Lower leg skin (tissue), 4 donors: Measurements from ENCODE around the gene ART3. TPM values are rescaled to one million over a fixed set of nuclear protein-coding genes. Genes with fewer than 3 reads are reported as not detected.

ENCODE experiments used
- DNase-seq, 2 donors: peaks; one replicate each; pipeline ENCODE4 v3.0.0-alpha.2; 2019; ENCODE audit warnings: low spot score in 2 of 2
- H3K4me3 ChIP-seq: fragments of 200-600 bp; sonication (generic); 2 replicates; pipeline ENCODE4 v1.5.1; 2017; ENCODE audit warnings: mild to moderate bottlenecking, low read depth; ENCODE audit not compliant: poor library complexity, severe bottlenecking
- CTCF ChIP-seq, 3 donors: fragments of 450-650 bp; IDR thresholded peaks; one replicate each; pipeline ENCODE4 v1.5.1; 2016; ENCODE audit warnings: antibody characterized with exemption in 3 of 3, mild to moderate bottlenecking in 3 of 3, moderate library complexity in 2 of 3
- POLR2A ChIP-seq, 2 donors: fragments of 450-650 bp; IDR thresholded peaks; one replicate each; pipeline ENCODE4 v1.6.1; 2016 to 2017; ENCODE audit warnings: antibody characterized with exemption in 2 of 2, mild to moderate bottlenecking in 1 of 2, moderate library complexity in 1 of 2
- WGBS, 2 donors: methylation state at CpG; one replicate each; pipeline ENCODE4 v1.1.5; 2018; 5-methylcytosine and 5-hydroxymethylcytosine counted together
- intact Hi-C: fragments of 100-400 bp; cut with DNase I; formaldehyde crosslinking; loops from one replicate; pipeline ENCODE4 v1.15.0; 2023; ENCODE audit warnings: low total_unique reads
- total RNA-seq, 4 donors: library from RNA; depleted of rRNA; stranded (reverse); fragments of >200 nt; gene quantifications; one replicate each; pipeline ENCODE4 v1.1.0, GENCODE V29; 2016

ART3 gene
- total RNA-seq = 1 to 10 TPM in 1 of 4 donors, under 1 TPM in 2, not detected in 1; 0.34 to 1.3 (median 0.81) TPM

- 43 to 55% methylated on average over 1 of the region's 1 CpG for WGBS, 2 donors
- intact Hi-C loops = no loop called here
- no peak for TF ChIP-seq POLR2A (IDR thresholded peaks at IDR 0.05)
- no peak for TF ChIP-seq CTCF (IDR thresholded peaks at IDR 0.05)
- no peak for DNase-seq
- no peak within 1 kb of the TSS for H3K4me3 ChIP-seq
These were observed at the start of gene ART3 for GRCh38 chr4:76074468-76074867. ART3 (plus strand) TSS chr4:76074709; CDS start chr4:76075890, 1,181 bp downstream.

- 10 to 14% methylated on average over 6 of the region's 6 CpGs for WGBS, 2 donors
- intact Hi-C loops = no loop called here
These were observed 46.2 kb upstream of the ART3 start for GRCh38 chr4:76028350-76028765.

GRCh38 chr4:76029300-76029699, 45.2 kb upstream of the ART3 start:
- DNase-seq = no peak
- intact Hi-C loops = no loop called here
- 67 to 69% methylated on average over 2 of the region's 2 CpGs for WGBS, 2 donors
- H3K4me3 ChIP-seq = no peak overlapping the region
- no peak for TF ChIP-seq CTCF (IDR thresholded peaks at IDR 0.05)
- no peak for TF ChIP-seq POLR2A (IDR thresholded peaks at IDR 0.05)

More at GRCh38 chr4:76028350-76028765, 46.2 kb upstream of the ART3 start:
- H3K4me3 ChIP-seq = no peak overlapping the region
- no peak for DNase-seq
- no peak for TF ChIP-seq POLR2A (IDR thresholded peaks at IDR 0.05)
- no peak for TF ChIP-seq CTCF (IDR thresholded peaks at IDR 0.05)

- no peak for DNase-seq
- WGBS, 2 donors = 48 to 54% methylated on average over 3 of the region's 3 CpGs
- TF ChIP-seq POLR2A (IDR thresholded peaks at IDR 0.05) (no peak), CTCF (IDR thresholded peaks at IDR 0.05) (no peak)
- intact Hi-C loops = no loop called here
- no peak overlapping the region for H3K4me3 ChIP-seq
These were observed 39.4 kb upstream of the ART3 start for GRCh38 chr4:76035141-76035540.

GRCh38 chr4:76035799-76036380, 38.6 kb upstream of the ART3 start, which contains the start of gene CXCL11:
CXCL11 (minus strand) TSS chr4:76036070; CDS start chr4:76035987, 83 bp downstream.
- 60 to 73% methylated on average over 2 of the region's 2 CpGs for WGBS, 2 donors
- intact Hi-C loops = no loop called here

More at GRCh38 chr4:76035799-76036380, 38.6 kb upstream of the ART3 start, which contains the start of gene CXCL11:
- no peak for DNase-seq
- no peak for TF ChIP-seq CTCF (IDR thresholded peaks at IDR 0.05)
- no peak for TF ChIP-seq POLR2A (IDR thresholded peaks at IDR 0.05)
- H3K4me3 ChIP-seq = no peak within 1 kb of the TSS
